Astrocyte of the spinal cord (primary cell): ENCODE results near the gene MARK2.

Source experiments
- DNase-seq: peaks from one replicate; pipeline ENCODE4 v3.0.0; 2011; ENCODE audit warnings: low read depth, low spot score
- H3K4me3 ChIP-seq: 2 replicates; pipeline ENCODE4 v1.5.1; 2011; ENCODE audit warnings: low read depth, mild to moderate bottlenecking, low read length, moderate library complexity
- in situ Hi-C: cut with HindIII; loops from 2 replicates; pipeline ENCODE4 v1.10.0; 2017; ENCODE audit warnings: low sequenced_read_pairs
- TF ChIP-seq, protein P1 (sequence below): IDR thresholded peaks from 2 replicates; pipeline ENCODE4 v1.5.1; 2012; ENCODE audit warnings: low read depth, mild to moderate bottlenecking, low read length, inconsistent platforms

MARK2 gene

DNA sequence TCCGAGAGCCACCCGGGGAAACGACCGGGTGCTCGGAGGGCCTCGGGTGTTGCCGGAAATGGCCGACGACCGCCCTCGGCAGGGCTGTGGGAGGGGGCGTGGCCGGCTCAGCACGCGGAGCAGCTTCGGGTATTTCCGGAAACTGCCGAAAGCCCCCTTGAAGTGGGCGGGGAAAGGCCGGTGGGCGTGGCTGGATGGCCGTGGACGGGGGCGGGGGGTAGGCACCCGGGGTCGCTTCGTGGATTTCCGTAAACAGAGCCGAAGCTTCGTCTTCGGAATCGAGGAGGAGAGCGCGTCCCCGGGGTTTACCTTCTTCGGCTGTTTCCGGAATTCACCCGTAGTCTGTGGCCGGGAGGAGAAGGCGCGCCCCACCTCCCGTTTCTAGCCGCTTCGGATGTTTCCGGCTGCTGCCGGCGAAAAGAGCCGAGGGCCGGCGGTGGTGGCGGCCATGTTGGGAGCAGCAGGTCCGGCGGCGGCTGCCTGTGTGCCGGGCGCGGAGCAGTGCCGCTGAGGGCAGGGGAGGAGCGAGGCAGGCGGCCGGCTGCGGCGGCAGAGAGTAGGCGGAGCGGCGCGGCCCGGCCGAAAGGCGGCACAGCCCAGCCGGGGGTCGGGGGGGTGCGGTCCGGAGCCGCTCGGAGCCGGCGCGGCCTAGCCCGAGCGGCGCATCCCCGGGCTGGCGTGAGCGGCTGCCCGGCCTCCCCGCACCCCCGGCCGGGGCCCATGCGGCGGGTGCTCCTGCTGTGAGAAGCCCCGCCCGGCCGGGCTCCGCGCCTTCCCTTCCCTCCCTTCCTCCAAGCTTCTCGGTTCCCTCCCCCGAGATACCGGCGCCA, at the start of gene MARK2:
TSS of gene MARK2 (plus strand) at position 433 of the 830 bp plus-strand sequence. CDS start at position 830, 397 bp downstream.
- H3K4me3 ChIP-seq, result peak within 1 kb of the TSS; percentile 91

DNA sequence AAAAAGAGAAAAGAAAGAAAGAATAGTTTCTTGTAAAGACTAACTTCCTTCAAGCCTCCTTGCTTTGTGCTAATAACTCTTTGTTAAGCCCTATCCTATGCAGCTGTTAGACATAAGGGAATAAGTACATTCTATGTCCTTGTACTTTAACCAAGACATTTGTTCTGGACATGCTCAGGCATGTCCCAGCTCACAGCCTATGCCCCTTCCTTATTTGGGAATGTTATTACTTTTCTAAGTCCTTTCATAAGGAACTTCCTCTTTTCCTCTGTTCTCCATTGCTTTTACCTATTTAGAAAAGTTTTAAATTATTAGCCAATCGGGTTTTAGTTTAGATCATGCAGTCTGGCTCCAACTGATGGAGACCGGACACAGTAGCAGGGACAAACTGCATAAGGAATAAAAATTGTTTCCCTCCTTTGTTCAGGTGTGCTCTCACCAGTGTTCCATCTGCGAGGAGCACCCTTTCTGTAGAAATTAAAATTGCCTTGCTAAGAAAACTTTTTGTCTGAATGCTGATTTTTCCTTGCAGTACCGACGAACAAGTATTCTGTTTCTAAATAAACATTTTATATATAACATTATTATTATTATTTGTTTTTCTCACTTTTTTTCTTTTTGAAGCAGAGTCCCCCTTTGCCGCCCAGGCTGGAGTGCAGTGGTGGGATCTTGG, 47.3 kb upstream of the MARK2 start:
- no peak for DNase-seq
- TF ChIP-seq, protein P1, sequence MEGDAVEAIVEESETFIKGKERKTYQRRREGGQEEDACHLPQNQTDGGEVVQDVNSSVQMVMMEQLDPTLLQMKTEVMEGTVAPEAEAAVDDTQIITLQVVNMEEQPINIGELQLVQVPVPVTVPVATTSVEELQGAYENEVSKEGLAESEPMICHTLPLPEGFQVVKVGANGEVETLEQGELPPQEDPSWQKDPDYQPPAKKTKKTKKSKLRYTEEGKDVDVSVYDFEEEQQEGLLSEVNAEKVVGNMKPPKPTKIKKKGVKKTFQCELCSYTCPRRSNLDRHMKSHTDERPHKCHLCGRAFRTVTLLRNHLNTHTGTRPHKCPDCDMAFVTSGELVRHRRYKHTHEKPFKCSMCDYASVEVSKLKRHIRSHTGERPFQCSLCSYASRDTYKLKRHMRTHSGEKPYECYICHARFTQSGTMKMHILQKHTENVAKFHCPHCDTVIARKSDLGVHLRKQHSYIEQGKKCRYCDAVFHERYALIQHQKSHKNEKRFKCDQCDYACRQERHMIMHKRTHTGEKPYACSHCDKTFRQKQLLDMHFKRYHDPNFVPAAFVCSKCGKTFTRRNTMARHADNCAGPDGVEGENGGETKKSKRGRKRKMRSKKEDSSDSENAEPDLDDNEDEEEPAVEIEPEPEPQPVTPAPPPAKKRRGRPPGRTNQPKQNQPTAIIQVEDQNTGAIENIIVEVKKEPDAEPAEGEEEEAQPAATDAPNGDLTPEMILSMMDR, result no peak
- H3K4me3 ChIP-seq, result no peak overlapping the region
- in situ Hi-C loops, result no loop called here

More for the DNA sequence above, at the start of gene MARK2:
- TF ChIP-seq, protein P1, result no peak
- peak; percentile 99 for DNase-seq
- in situ Hi-C loops, result loop anchor here (10.0 kb wide), 1 partner anchor 56 kb away; no protein-coding TSS in a partner anchor

DNA sequence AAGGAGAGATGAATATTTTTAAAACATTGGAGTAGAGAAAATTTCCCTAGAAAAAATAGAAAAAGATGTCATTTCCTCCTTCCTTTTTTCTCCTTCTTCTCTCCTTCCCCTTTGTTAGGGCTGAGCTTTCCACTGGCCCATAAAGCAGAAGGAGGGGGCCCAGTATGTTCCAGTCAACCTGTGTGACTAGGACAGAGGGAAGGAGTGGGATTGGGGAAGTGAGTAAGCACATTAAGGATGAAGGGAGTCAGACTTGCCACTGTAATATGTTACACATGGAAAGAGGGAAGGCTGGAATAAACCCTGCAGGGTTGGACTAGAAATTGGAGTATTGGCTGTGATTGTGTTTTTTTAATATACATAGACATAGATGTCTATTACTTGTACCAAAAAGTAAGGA, 45.7 kb upstream of the MARK2 start:
- TF ChIP-seq, protein P1, result no peak
- in situ Hi-C loops, result no loop called here
- no peak for DNase-seq
- no peak overlapping the region for H3K4me3 ChIP-seq

DNA sequence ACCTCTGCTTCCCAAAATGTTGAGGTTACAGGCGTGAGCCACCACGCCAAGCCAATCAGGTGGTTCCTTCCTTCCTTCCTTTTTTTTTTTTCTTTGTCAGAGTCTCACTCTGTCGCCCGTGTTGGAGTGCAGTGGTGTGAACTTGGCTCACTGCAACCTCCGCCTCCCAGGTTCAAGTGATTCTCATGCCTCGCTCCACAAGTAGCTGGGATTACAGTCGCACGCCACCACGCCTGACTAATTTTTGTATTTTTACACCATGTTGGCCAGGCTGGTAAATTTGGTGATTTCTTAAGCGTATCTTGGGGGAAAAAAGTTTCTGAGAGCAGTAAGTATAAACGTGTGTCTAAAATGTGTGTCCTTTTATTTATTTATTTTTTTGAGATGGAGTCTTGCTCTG, 43.8 kb upstream of the MARK2 start:
- DNase-seq, result no peak
- TF ChIP-seq, protein P1, result no peak
- in situ Hi-C loops, result no loop called here
- no peak overlapping the region for H3K4me3 ChIP-seq

DNA sequence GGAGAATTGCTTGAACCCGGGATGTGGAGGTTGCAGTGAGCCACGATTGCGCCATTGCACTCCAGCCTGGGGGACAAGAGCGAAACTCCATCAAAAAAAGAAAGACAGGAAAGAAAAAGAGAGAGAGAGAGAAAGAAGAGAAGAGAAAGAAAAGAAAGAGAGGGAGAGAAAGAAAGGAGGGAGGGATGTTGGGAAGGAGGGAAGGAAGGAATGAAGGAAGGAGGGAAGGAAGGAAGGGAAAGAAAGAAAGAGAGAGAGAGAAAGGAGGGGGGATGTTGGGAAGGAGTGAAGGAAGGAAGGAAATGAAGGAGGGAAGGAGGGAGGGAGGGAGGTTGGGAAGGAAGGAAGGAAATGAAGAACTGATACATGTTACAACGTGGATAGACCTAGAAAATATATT, 38.0 kb upstream of the MARK2 start:
- TF ChIP-seq, protein P1, result no peak
- H3K4me3 ChIP-seq, result no peak overlapping the region
- DNase-seq, result no peak
- in situ Hi-C loops, result no loop called here

DNA sequence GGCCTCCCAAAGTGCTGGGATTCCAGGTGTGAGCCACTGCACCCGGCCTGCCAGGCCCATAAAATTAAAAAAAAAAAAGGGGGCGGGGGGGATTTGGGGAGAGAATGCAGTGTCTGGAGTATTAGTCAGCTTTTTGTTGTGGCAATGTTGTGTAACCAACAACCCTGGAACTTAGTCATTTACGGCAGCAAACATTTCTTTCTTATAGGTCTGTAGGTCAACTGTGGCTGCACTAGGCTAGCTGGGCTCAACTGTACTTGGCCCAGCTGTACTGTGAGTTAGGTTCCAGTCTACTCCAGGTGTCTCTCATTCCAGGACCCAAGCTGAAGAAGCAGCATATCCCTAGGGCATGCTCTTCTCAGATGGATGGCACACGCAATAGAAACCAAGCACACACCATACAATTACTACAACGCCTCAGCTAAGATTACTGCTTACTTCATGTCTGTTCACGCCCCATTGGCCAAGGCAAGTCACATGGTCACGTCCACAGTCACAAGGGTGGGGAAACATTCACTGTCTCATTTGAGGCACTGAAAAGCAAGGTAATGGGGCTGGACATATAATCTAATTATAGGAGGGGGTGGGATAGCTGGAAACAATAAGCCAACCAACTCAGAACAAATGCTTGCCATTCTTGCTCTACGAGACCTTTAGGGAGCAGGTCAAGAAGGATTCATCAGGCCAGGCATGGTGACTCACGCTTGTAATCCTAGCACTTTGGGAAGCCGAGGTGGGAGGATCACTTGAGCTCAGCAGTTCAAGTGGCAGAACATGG, 36.1 kb upstream of the MARK2 start:
- no peak for DNase-seq
- TF ChIP-seq, protein P1, result no peak
- no peak overlapping the region for H3K4me3 ChIP-seq
- in situ Hi-C loops, result no loop called here
